Natural killer cell (primary cell): ENCODE results near the gene KRTAP9-4. TPM values are rescaled to one million over a fixed set of nuclear protein-coding genes. Genes with fewer than 3 reads are reported as not detected.

Experiments
- total RNA-seq, 4 donors: library from RNA; stranded (reverse); fragments of 120-200 nt in 1 of 4; gene quantifications; one replicate each; pipeline versions ENCODE4 v1.2.3 to v1.2.4, GENCODE V29; 2013 to 2022

Gene KRTAP9-4
- total RNA-seq, 3 donors from 2014 or later (not counting 1 experiment from before 2014, with no cell fraction given), result not detected

Other genes starting within 250 kb of the KRTAP9-4 start
- gene KRTAP3-2, start 249.8 kb upstream of the KRTAP9-4 start, total RNA-seq, result not detected
- not detected for gene KRTAP3-1, start 240.6 kb upstream of the KRTAP9-4 start, total RNA-seq
- gene KRTAP1-5, start 222.5 kb upstream of the KRTAP9-4 start, total RNA-seq, result not detected
- not detected for gene KRTAP1-4, start 219.5 kb upstream of the KRTAP9-4 start, total RNA-seq
- not detected for gene KRTAP1-3, start 214.8 kb upstream of the KRTAP9-4 start, total RNA-seq
- not detected for gene KRTAP1-1, start 208.2 kb upstream of the KRTAP9-4 start, total RNA-seq
- gene KRTAP2-1, start 202.4 kb upstream of the KRTAP9-4 start, total RNA-seq, result not detected
- gene KRTAP2-2, start 194.5 kb upstream of the KRTAP9-4 start, total RNA-seq, result not detected
- gene KRTAP2-3, start 189.6 kb upstream of the KRTAP9-4 start, total RNA-seq, result not detected
- not detected for gene KRTAP2-4, start 183.8 kb upstream of the KRTAP9-4 start, total RNA-seq
- gene KRTAP4-7, start 165.5 kb upstream of the KRTAP9-4 start, total RNA-seq, result not detected
- not detected for gene KRTAP4-8, start 151.5 kb upstream of the KRTAP9-4 start, total RNA-seq
- gene KRTAP4-16, start 147.5 kb upstream of the KRTAP9-4 start, total RNA-seq, result not detected
- gene KRTAP4-9, start 144.3 kb upstream of the KRTAP9-4 start, total RNA-seq, result not detected
- not detected for gene KRTAP4-11, start 131.3 kb upstream of the KRTAP9-4 start, total RNA-seq
- gene KRTAP4-12, start 125.5 kb upstream of the KRTAP9-4 start, total RNA-seq, result not detected
- not detected for gene KRTAP4-6, start 109.1 kb upstream of the KRTAP9-4 start, total RNA-seq
- gene KRTAP4-5, start 99.9 kb upstream of the KRTAP9-4 start, total RNA-seq, result not detected
- gene KRTAP4-4, start 88.9 kb upstream of the KRTAP9-4 start, total RNA-seq, result not detected
- not detected for gene KRTAP4-3, start 81.5 kb upstream of the KRTAP9-4 start, total RNA-seq
- gene KRTAP4-2, start 71.5 kb upstream of the KRTAP9-4 start, total RNA-seq, result not detected
- gene KRTAP4-1, start 64.8 kb upstream of the KRTAP9-4 start, total RNA-seq, result not detected
- not detected for gene KRTAP9-1, start 59.8 kb upstream of the KRTAP9-4 start, total RNA-seq
- gene KRTAP9-2, start 23.0 kb upstream of the KRTAP9-4 start, total RNA-seq, result not detected
- not detected for gene KRTAP9-3, start 17.2 kb upstream of the KRTAP9-4 start, total RNA-seq
- gene KRTAP9-8, start 11.7 kb upstream of the KRTAP9-4 start, total RNA-seq, result not detected
- gene KRTAP9-9, start 5.7 kb downstream of the KRTAP9-4 start, total RNA-seq, result not detected
- gene KRTAP9-6, start 15.7 kb downstream of the KRTAP9-4 start, total RNA-seq, result not detected
- gene KRTAP9-7, start 26.0 kb downstream of the KRTAP9-4 start, total RNA-seq, result not detected
- not detected for gene KRTAP29-1, start 53.2 kb downstream of the KRTAP9-4 start, total RNA-seq
- gene KRTAP16-1, start 59.6 kb downstream of the KRTAP9-4 start, total RNA-seq, result under 1 TPM; 0.16 to 0.23 (median 0.23) TPM
- not detected for gene KRTAP17-1, start 66.0 kb downstream of the KRTAP9-4 start, total RNA-seq
- not detected for gene KRT33A, start 101.1 kb downstream of the KRTAP9-4 start, total RNA-seq
- gene KRT33B, start 120.1 kb downstream of the KRTAP9-4 start, total RNA-seq, result not detected
- not detected for gene KRT34, start 132.6 kb downstream of the KRTAP9-4 start, total RNA-seq
- gene KRT31, start 147.9 kb downstream of the KRTAP9-4 start, total RNA-seq, result not detected
- not detected for gene KRT37, start 174.9 kb downstream of the KRTAP9-4 start, total RNA-seq
- gene KRT38, start 191.3 kb downstream of the KRTAP9-4 start, total RNA-seq, result not detected
- gene KRT32, start 217.7 kb downstream of the KRTAP9-4 start, total RNA-seq, result not detected
- gene KRT35, start 231.5 kb downstream of the KRTAP9-4 start, total RNA-seq, result not detected
- not detected for gene KRT36, start 240.2 kb downstream of the KRTAP9-4 start, total RNA-seq